K562 (cell line): ENCODE measurements around the gene GATA5. TPM values are rescaled to one million over a fixed set of nuclear protein-coding genes. Genes with fewer than 3 reads are reported as not detected.

Experiments
- ATAC-seq: fragments of 200-7000 bp; cut with Tn5 transposase; 3 replicates; pipeline ENCODE4 v1.9.1; 2020; ENCODE audit warnings: moderate library complexity
- BruUV-seq: library from RNA; stranded (reverse); fragments of 400-500 nt; replicated peaks from 2 replicates; lab custom pipeline; 2021; lab: Mats Ljungman, UMichigan
- CTCF ChIA-PET: fragments of 300-600 bp; formaldehyde crosslinking; extraction: SDS; loops from one replicate; lab custom pipeline; 2021; ENCODE audit warnings: low intra/inter-chr PET ratio; lab: Yijun Ruan, JAX
- POLR2A ChIA-PET: fragments of 300-600, 350-650 bp; sonication (Branson Sonifier 250); formaldehyde crosslinking; extraction: SDS; loops from one replicate; lab custom pipeline; 2021; ENCODE audit warnings: antibody characterized with exemption, inconsistent platforms; lab: Yijun Ruan, JAX
- DNase-seq, 4 experiments: peaks; one replicate each; pipeline versions ENCODE4 v3.0.0 to v3.0.0-alpha.2; 2011 to 2018; ENCODE audit warnings: low spot score in 3 of 4, mixed read lengths in 3 of 4; ENCODE audit errors: extremely low read depth in 1 of 4
- FAIRE-seq: peaks from 2 replicates; lab custom pipeline; 2011; peaks lifted over from hg19 to GRCh38; lab: Jason Lieb, UNC
- H2AFZ ChIP-seq: 2 replicates; pipeline ENCODE4 v1.6.0; 2011; ENCODE audit warnings: low read depth, low read length, control low read depth, inconsistent platforms
- H3K27ac ChIP-seq: fragments of 200-600 bp; 3 replicates; pipeline ENCODE4 v1.8.0; 2011; ENCODE audit warnings: low read depth, mild to moderate bottlenecking, control low read depth, inconsistent platforms, low read length, moderate library complexity, mixed read lengths; ENCODE audit errors: extremely low read depth
- H3K27me3 ChIP-seq, 2 experiments: fragments of 300-600 bp in 1 of 2; 2 replicates in 1 of 2; 3 replicates in 1 of 2; pipeline versions ENCODE4 v1.6.0 to v1.8.0; 2011; ENCODE audit warnings: inconsistent platforms in 2 of 2, low read length in 2 of 2, mild to moderate bottlenecking in 1 of 2, mixed read lengths in 1 of 2, moderate library complexity in 1 of 2; ENCODE audit not compliant: control insufficient read depth in 2 of 2, insufficient read depth in 2 of 2
- H3K36me3 ChIP-seq: fragments of 300-600 bp; 3 replicates; pipeline ENCODE4 v1.8.0; 2011; ENCODE audit warnings: mild to moderate bottlenecking, low read length, inconsistent platforms; ENCODE audit not compliant: control insufficient read depth, insufficient read depth
- H3K4me1 ChIP-seq, 2 experiments: fragments of 200-600 bp in 1 of 2; replicated peaks in 1 of 2; 2 replicates in 1 of 2; 3 replicates in 1 of 2; pipeline versions ENCODE4 v1.5.1 to v1.8.0; 2011; ENCODE audit warnings: inconsistent platforms in 2 of 2, low read length in 2 of 2, mild to moderate bottlenecking in 1 of 2, mixed read lengths in 1 of 2, moderate library complexity in 1 of 2; ENCODE audit not compliant: control insufficient read depth in 2 of 2, insufficient read depth in 2 of 2
- H3K4me2 ChIP-seq: 2 replicates; pipeline ENCODE4 v1.6.1; 2011; ENCODE audit warnings: low read length, control low read depth, inconsistent platforms, mixed read lengths; ENCODE audit not compliant: insufficient read depth
- H3K4me3 ChIP-seq: fragments of 200-600 bp; sonication (generic), shearing (Covaris generic); 2 replicates; pipeline ENCODE4 v1.5.1; 2016; ENCODE audit warnings: control low read depth, inconsistent platforms
- H3K79me2 ChIP-seq: fragments of 200-600 bp; 3 replicates; pipeline ENCODE4 v1.8.0; 2011; ENCODE audit warnings: low read length, inconsistent platforms; ENCODE audit not compliant: control insufficient read depth, insufficient read depth
- H3K9ac ChIP-seq, 2 experiments: 2 replicates each; pipeline versions ENCODE4 v1.6.0 to v1.6.1; 2011; ENCODE audit warnings: low read depth in 2 of 2, low read length in 2 of 2, control low read depth in 1 of 2, inconsistent platforms in 1 of 2, mild to moderate bottlenecking in 1 of 2, mixed read lengths in 1 of 2; ENCODE audit not compliant: insufficient read depth in 1 of 2
- H3K9me1 ChIP-seq: one replicate; pipeline ENCODE4 v1.6.0; 2011; ENCODE audit warnings: inconsistent platforms, mild to moderate bottlenecking, low read length, moderate library complexity; ENCODE audit not compliant: control insufficient read depth, insufficient read depth
- H3K9me3 ChIP-seq: replicated peaks from 2 replicates; pipeline ENCODE4 v1.5.1; 2011; ENCODE audit warnings: low read depth, low read length, inconsistent platforms; ENCODE audit not compliant: control insufficient read depth, insufficient read depth
- H4K20me1 ChIP-seq: replicated peaks from 2 replicates; pipeline ENCODE4 v1.6.1; 2011; ENCODE audit warnings: low read length, inconsistent platforms, mixed read lengths; ENCODE audit not compliant: control insufficient read depth, insufficient read depth
- CBFB ChIP-seq: sonication (generic); formaldehyde crosslinking; IDR thresholded peaks from 2 replicates; pipeline ENCODE4 v1.4.0; 2020; ENCODE audit warnings: mild to moderate bottlenecking, missing genetic modification reagents
- CBX2 ChIP-seq: fragments of 200-600 bp; sonication (generic); IDR thresholded peaks from one replicate; pipeline ENCODE4 v1.6.1; 2012; ENCODE audit warnings: mild to moderate bottlenecking, low read length, inconsistent platforms; ENCODE audit not compliant: insufficient read depth, poor library complexity, severe bottlenecking
- FUS ChIP-seq: fragments of 200-400 bp; formaldehyde crosslinking; optimal IDR thresholded peaks from 2 replicates; pipeline ENCODE3; 2017; ENCODE audit warnings: low read depth, low read length
- KLF1 ChIP-seq: fragments of 450-650 bp; IDR thresholded peaks from 2 replicates; pipeline ENCODE4 v1.6.1; 2016; ENCODE audit warnings: missing genetic modification characterization, missing compliant biosample characterization
- MEIS2 ChIP-seq: fragments of 450-650 bp; IDR thresholded peaks from 2 replicates; pipeline ENCODE4 v1.6.1; 2014; ENCODE audit warnings: mild to moderate bottlenecking; ENCODE audit not compliant: partially characterized antibody
- POLR2AphosphoS5 ChIP-seq: IDR thresholded peaks from 2 replicates; pipeline ENCODE4 v1.6.1; 2011; ENCODE audit warnings: mild to moderate bottlenecking, low read depth, low read length, moderate library complexity; ENCODE audit not compliant: control insufficient read depth, insufficient read depth
- PTRF ChIP-seq: fragments of 450-650 bp; IDR thresholded peaks from 2 replicates; pipeline ENCODE4 v1.6.1; 2016; ENCODE audit warnings: mild to moderate bottlenecking, missing genetic modification characterization, missing compliant biosample characterization
- RBM17 ChIP-seq: fragments of 200-400 bp; formaldehyde crosslinking; IDR thresholded peaks from 2 replicates; pipeline ENCODE4 v1.6.1; 2017; ENCODE audit warnings: low read depth, mild to moderate bottlenecking, low read length, borderline replicate concordance
- SMARCB1 ChIP-seq: IDR thresholded peaks from 2 replicates; pipeline ENCODE4 v1.6.1; 2011; ENCODE audit warnings: improper control_type of control experiment, low read depth; ENCODE audit not compliant: insufficient read length
- STAT5B ChIP-seq: fragments of 250-450 bp; sonication (Bioruptor Pico); IDR thresholded peaks from 2 replicates; pipeline ENCODE4 v1.8.0; 2021; ENCODE audit warnings: mild to moderate bottlenecking, inconsistent platforms
- THRAP3 ChIP-seq: fragments of 450-650 bp; IDR thresholded peaks from 2 replicates; pipeline ENCODE4 v1.6.1; 2016; ENCODE audit warnings: mild to moderate bottlenecking, inconsistent platforms, borderline replicate concordance
- ZNF764 ChIP-seq: fragments of 250-450 bp; sonication (Bioruptor Pico); IDR thresholded peaks from 2 replicates; pipeline ENCODE4 v1.4.0; 2020; ENCODE audit warnings: low read depth, mild to moderate bottlenecking, moderate library complexity
- WGBS: fragments of 100-300 bp; shearing (Covaris generic); methylation state at CpG from one replicate; pipeline ENCODE4 v1.1.6; 2016; ENCODE audit warnings: low coverage, mixed read lengths; ENCODE audit not compliant: insufficient coverage; ENCODE audit errors: missing lambda C conversion rate; 5-methylcytosine and 5-hydroxymethylcytosine counted together
- in situ Hi-C: fragments of 300-500 bp; cut with MboI; formaldehyde crosslinking; loops from 4 replicates; pipeline ENCODE4 v1.15.0; 2018; ENCODE audit warnings: inconsistent platforms, mixed read lengths
- intact Hi-C: fragments of 100-400 bp; cut with micrococcal nuclease; formaldehyde crosslinking; loops from 2 replicates; pipeline ENCODE4 v1.14.2; 2022
- polyA plus RNA-seq, 8 experiments: library from polyadenylated mRNA; depleted of rRNA in 4 of 8; stranded (reverse) in 5 of 8; unstranded in 3 of 8; fragments of >200 nt; fragmentation: Nextera tagmentation in 2 of 8; fragmentation: Illumina TruSeq in 1 of 8; extraction: Ambion mirVana in 2 of 8; extraction: Trizol in 1 of 8; gene quantifications; 2 replicates each; pipeline versions ENCODE4 v1.2.1 to v1.2.3, GENCODE V29; 2011 to 2014; ENCODE audit warnings: inconsistent platforms in 1 of 8, missing spikeins in 1 of 8
- total RNA-seq, 7 experiments: library from RNA; depleted of rRNA in 6 of 7; stranded (reverse); fragments of >200 nt in 6 of 7; fragmentation: Illumina TruSeq in 2 of 7; extraction: Trizol in 2 of 7; gene quantifications; 2 replicates each; pipeline versions ENCODE4 v1.2.1 to v1.2.3, GENCODE V29; 2011 to 2021; ENCODE audit warnings: low replicate concordance in 1 of 7

Gene GATA5
- total and polyA plus RNA-seq, 9 of the 15 experiments (the other 6 are each of a cell fraction or from before 2014, with no cell fraction given): 0.09 to 0.57 (median 0.20) TPM; not detected in 3

GRCh38 chr20:62421716-62421990 is 54.1 kb downstream of the GATA5 start:
- no peaks in the 10 kb centered on the region for H3K79me2 ChIP-seq
- peaks cover 3% of the 10 kb centered on the region for H3K9me1 ChIP-seq
- no peak overlapping the region for H3K9ac ChIP-seq
- no peak for FAIRE-seq
- in situ Hi-C loops: no loop called here
- POLR2A ChIA-PET: interaction anchor here (0.6 kb wide), 1 partner anchor 210 kb away, joined by 5 read pairs; no protein-coding TSS in a partner anchor
- no peak for DNase-seq
- peaks cover 2 to 49% of the 10 kb centered on the region in 2 experiments; a peak in 3 of 5 replicates for H3K27me3 ChIP-seq
- peaks cover 8 to 76% of the 10 kb centered on the region in 2 experiments; a peak in 4 of 5 replicates for H3K4me1 ChIP-seq
- no peak overlapping the region for H3K27ac ChIP-seq
- no peak for ATAC-seq
- H4K20me1 ChIP-seq: 0 out of 2 replicates have a peak, but pooled peaks cover 10% of the 10 kb centered on the region
- TF ChIP-seq FUS (no peak), SMARCB1 (no peak), RBM17 (no peak), CBFB (no peak), PTRF (tag) (no peak), CBX2 (no peak), KLF1 (tag) (no peak), POLR2AphosphoS5 (no peak), MEIS2 (no peak), STAT5B (no peak), THRAP3 (no peak), ZNF764 (CRISPR knock-in tag) (no peak)
- no TSS peak for BruUV-seq
- H3K9me3 ChIP-seq: no peaks in the 10 kb centered on the region
- no peaks in the 10 kb centered on the region for H3K36me3 ChIP-seq
- 29% methylated on average over 6 of the region's 6 CpGs for WGBS
- intact Hi-C loops: no loop called here
- H2AFZ ChIP-seq: no peak overlapping the region
- H3K4me2 ChIP-seq: no peak overlapping the region
- H3K4me3 ChIP-seq: no peak overlapping the region
- CTCF ChIA-PET: no interaction called here
